Suprapubic skin (tissue), 3 donors: Measurements from ENCODE around the gene CFAP46.

Experiments used
- EP300 ChIP-seq: sonication (generic); formaldehyde crosslinking; IDR thresholded peaks from one replicate; pipeline ENCODE4 v1.6.1; 2017; ENCODE audit warnings: antibody characterized with exemption
- TF ChIP-seq, protein P1 (sequence below), 2 donors: fragments of 200-600 bp in 1 of 2; fragments of 450-650 bp in 1 of 2; sonication (generic) in 1 of 2; IDR thresholded peaks; one replicate each; pipeline ENCODE4 v1.5.1; 2016 to 2019; ENCODE audit warnings: antibody characterized with exemption in 2 of 2, mild to moderate bottlenecking in 1 of 2, moderate library complexity in 1 of 2

DNA sequence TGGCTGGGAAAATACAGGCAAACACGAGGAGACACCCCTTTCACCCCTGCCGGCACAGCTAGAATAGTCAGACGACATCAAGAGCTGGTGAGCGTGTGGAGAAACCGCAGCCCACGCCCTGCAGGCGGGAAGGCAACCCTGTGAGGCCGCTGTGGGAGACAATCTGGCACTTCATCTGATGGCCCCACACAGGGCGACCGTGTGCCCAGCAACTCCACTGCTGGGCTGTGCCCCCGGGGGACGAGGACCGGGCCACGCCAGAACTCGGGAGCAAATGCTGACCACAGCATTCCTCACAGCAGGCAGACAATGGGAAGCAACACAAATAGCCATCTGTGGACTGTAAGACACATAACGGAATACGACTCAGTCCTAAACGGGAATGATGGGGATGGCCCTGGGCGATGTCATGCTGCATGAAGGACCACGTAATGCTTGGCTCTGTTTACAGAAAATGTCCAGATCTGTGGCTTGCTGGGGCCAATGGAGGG is 58.9 kb downstream of the CFAP46 start:
- TF ChIP-seq, protein P1, sequence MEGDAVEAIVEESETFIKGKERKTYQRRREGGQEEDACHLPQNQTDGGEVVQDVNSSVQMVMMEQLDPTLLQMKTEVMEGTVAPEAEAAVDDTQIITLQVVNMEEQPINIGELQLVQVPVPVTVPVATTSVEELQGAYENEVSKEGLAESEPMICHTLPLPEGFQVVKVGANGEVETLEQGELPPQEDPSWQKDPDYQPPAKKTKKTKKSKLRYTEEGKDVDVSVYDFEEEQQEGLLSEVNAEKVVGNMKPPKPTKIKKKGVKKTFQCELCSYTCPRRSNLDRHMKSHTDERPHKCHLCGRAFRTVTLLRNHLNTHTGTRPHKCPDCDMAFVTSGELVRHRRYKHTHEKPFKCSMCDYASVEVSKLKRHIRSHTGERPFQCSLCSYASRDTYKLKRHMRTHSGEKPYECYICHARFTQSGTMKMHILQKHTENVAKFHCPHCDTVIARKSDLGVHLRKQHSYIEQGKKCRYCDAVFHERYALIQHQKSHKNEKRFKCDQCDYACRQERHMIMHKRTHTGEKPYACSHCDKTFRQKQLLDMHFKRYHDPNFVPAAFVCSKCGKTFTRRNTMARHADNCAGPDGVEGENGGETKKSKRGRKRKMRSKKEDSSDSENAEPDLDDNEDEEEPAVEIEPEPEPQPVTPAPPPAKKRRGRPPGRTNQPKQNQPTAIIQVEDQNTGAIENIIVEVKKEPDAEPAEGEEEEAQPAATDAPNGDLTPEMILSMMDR (IDR thresholded peaks at IDR 0.05) = no peak
- TF ChIP-seq EP300 = no peak
